Suprapubic skin (tissue), 4 donors: ENCODE data around the gene FSCN2. TPM values are rescaled to one million over a fixed set of nuclear protein-coding genes. Genes with fewer than 3 reads are reported as not detected.

ENCODE experiments used
- DNase-seq, 2 donors: peaks; one replicate each; pipeline ENCODE4 v3.0.0-alpha.2; 2019; ENCODE audit warnings: low spot score in 2 of 2
- H3K27ac ChIP-seq: fragments of 200-600 bp; sonication (generic); one replicate; pipeline ENCODE4 v1.5.1; 2019
- H3K27me3 ChIP-seq: fragments of 200-600 bp; sonication (generic); one replicate; pipeline ENCODE4 v1.5.1; 2019
- H3K36me3 ChIP-seq: fragments of 200-600 bp; sonication (generic); one replicate; pipeline ENCODE4 v1.5.1; 2019
- H3K4me1 ChIP-seq: fragments of 200-600 bp; sonication (generic); one replicate; pipeline ENCODE4 v1.5.1; 2019
- H3K4me3 ChIP-seq: fragments of 200-600 bp; sonication (generic); one replicate; pipeline ENCODE4 v1.5.1; 2019; ENCODE audit warnings: mild to moderate bottlenecking
- H3K9me3 ChIP-seq: fragments of 200-600 bp; sonication (generic); one replicate; pipeline ENCODE4 v1.5.1; 2019
- EP300 ChIP-seq: sonication (generic); formaldehyde crosslinking; IDR thresholded peaks from one replicate; pipeline ENCODE4 v1.6.1; 2017; ENCODE audit warnings: antibody characterized with exemption
- POLR2A ChIP-seq, 2 donors: fragments of 450-650 bp; IDR thresholded peaks; one replicate each; pipeline ENCODE4 v1.6.1; 2017; ENCODE audit warnings: antibody characterized with exemption in 2 of 2, mild to moderate bottlenecking in 2 of 2, moderate library complexity in 2 of 2
- POLR2AphosphoS5 ChIP-seq, 3 donors: sonication (generic); formaldehyde crosslinking; IDR thresholded peaks; one replicate each; pipeline ENCODE4 v1.6.1; 2017; ENCODE audit warnings: antibody characterized with exemption in 3 of 3
- WGBS: methylation state at CpG from one replicate; pipeline ENCODE4 v1.1.5; 2018; 5-methylcytosine and 5-hydroxymethylcytosine counted together
- total RNA-seq, 4 donors: library from RNA; depleted of rRNA; stranded (reverse); fragments of >200 nt; gene quantifications; one replicate each; pipeline ENCODE4 v1.1.0, GENCODE V29; 2016
- TF ChIP-seq, protein P1 (sequence below), 2 donors: fragments of 200-600 bp in 1 of 2; fragments of 450-650 bp in 1 of 2; sonication (generic) in 1 of 2; IDR thresholded peaks; one replicate each; pipeline ENCODE4 v1.5.1; 2016 to 2019; ENCODE audit warnings: antibody characterized with exemption in 2 of 2, mild to moderate bottlenecking in 1 of 2, moderate library complexity in 1 of 2

FSCN2 gene
- total RNA-seq, 4 donors from 2014 or later, result 0.52 to 4.7 (median 3.3) TPM

DNA sequence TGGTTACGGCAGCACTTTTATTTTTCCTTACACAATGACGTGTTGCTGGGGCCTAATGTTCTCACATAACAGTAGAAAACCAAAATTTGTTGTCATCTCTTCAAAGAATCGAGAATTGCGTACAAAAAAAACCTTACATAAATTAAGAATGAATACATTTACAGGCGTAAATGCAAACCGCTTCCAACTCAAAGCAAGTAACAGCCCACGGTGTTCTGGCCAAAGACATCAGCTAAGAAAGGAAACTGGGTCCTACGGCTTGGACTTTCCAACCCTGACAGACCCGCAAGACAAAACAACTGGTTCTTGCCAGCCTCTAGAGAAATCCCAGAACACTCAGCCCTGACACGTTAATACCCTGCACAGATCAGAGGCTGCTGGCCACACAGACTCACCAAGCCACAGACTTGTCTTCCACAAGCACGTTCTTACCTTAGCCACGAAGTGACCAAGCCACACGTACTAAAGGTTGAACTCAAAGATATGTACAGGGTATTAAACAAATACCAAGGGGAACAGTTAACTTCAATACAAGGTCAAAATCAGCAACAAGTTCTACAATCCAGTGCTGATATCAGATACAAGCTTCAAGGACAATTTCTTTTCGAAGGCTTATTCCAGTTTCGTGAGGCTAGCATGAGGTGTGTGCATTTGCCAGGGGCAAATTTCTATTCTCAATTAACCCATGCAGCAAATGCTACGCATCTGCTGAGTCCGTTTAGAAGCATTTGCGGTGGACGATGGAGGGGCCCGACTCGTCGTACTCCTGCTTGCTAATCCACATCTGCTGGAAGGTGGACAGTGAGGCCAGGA, 18.0 kb upstream of the FSCN2 start:
- 2% methylated on average over 15 of the region's 22 CpGs for WGBS
- Histone ChIP-seq H3K36me3 (peaks cover 20% of the 10 kb centered on the region), H3K4me1 (peaks cover 48% of the 10 kb centered on the region), H3K27me3 (no peaks in the 10 kb centered on the region), H3K9me3 (no peaks in the 10 kb centered on the region), H3K27ac (peak overlapping the region; percentile 95), H3K4me3 (peak overlapping the region; percentile 96)
- no peak for TF ChIP-seq POLR2A (IDR thresholded peaks at IDR 0.05)
- TF ChIP-seq POLR2AphosphoS5 (IDR thresholded peaks at IDR 0.05), result no peak
- TF ChIP-seq, protein P1, sequence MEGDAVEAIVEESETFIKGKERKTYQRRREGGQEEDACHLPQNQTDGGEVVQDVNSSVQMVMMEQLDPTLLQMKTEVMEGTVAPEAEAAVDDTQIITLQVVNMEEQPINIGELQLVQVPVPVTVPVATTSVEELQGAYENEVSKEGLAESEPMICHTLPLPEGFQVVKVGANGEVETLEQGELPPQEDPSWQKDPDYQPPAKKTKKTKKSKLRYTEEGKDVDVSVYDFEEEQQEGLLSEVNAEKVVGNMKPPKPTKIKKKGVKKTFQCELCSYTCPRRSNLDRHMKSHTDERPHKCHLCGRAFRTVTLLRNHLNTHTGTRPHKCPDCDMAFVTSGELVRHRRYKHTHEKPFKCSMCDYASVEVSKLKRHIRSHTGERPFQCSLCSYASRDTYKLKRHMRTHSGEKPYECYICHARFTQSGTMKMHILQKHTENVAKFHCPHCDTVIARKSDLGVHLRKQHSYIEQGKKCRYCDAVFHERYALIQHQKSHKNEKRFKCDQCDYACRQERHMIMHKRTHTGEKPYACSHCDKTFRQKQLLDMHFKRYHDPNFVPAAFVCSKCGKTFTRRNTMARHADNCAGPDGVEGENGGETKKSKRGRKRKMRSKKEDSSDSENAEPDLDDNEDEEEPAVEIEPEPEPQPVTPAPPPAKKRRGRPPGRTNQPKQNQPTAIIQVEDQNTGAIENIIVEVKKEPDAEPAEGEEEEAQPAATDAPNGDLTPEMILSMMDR (IDR thresholded peaks at IDR 0.05), result no peak
- TF ChIP-seq EP300, result no peak
- no peak for DNase-seq

DNA sequence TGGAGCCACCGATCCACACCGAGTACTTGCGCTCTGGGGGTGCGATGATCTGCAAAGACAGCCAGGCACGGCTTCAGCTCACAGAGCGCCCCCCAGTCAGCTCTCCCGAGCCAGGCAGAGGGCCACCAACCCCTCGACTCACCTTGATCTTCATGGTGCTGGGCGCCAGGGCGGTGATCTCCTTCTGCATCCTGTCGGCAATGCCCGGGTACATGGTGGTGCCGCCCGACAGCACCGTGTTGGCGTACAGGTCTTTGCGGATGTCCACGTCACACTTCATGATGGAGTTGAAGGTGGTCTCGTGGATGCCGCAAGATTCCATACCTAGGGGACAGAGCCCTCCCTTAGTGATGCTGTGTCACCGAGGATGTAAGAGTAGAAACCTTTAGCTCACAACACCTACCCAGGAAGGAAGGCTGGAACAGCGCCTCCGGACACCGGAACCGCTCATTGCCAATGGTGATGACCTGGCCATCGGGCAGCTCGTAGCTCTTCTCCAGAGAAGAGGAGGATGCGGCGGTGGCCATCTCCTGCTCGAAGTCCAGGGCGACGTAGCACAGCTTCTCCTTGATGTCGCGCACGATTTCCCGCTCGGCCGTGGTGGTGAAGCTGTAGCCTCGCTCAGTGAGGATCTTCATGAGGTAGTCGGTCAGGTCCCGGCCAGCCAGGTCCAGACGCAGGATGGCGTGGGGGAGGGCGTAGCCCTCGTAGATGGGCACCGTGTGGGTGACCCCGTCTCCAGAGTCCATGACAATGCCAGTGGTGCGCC, 17.2 kb upstream of the FSCN2 start:
- no peak for DNase-seq
- TF ChIP-seq EP300 (no peak), POLR2A (IDR thresholded peaks at IDR 0.05) (no peak), POLR2AphosphoS5 (IDR thresholded peaks at IDR 0.05) (peak in 1 of 3 donors; percentile 15)
- Histone ChIP-seq H3K9me3 (no peaks in the 10 kb centered on the region), H3K27ac (peak overlapping the region; percentile 95), H3K4me1 (peaks cover 56% of the 10 kb centered on the region), H3K36me3 (peaks cover 20% of the 10 kb centered on the region), H3K27me3 (no peaks in the 10 kb centered on the region), H3K4me3 (peak overlapping the region; percentile 96)
- WGBS, result 2% methylated on average over 22 of the region's 48 CpGs

GRCh38 chr17:81511554-81511803, 16.7 kb upstream of the FSCN2 start:
- H3K4me3 ChIP-seq, result peak overlapping the region; percentile 96
- peaks cover 20% of the 10 kb centered on the region for H3K36me3 ChIP-seq
- TF ChIP-seq POLR2A (IDR thresholded peaks at IDR 0.05) (no peak), EP300 (no peak), POLR2AphosphoS5 (IDR thresholded peaks at IDR 0.05) (no peak)
- TF ChIP-seq, protein P1 (IDR thresholded peaks at IDR 0.05), result no peak
- peaks cover 61% of the 10 kb centered on the region for H3K4me1 ChIP-seq
- WGBS, result 0% methylated on average over 9 of the region's 9 CpGs
- H3K9me3 ChIP-seq, result no peaks in the 10 kb centered on the region
- no peak for DNase-seq
- H3K27ac ChIP-seq, result peak overlapping the region; percentile 95
- H3K27me3 ChIP-seq, result no peaks in the 10 kb centered on the region

GRCh38 chr17:81511804-81512561, 16.2 kb upstream of the FSCN2 start:
- H3K4me1 ChIP-seq, result peaks cover 66% of the 10 kb centered on the region
- 0% methylated on average over 15 of the region's 62 CpGs for WGBS
- peak overlapping the region; percentile 96 for H3K4me3 ChIP-seq
- TF ChIP-seq EP300 (no peak), POLR2A (IDR thresholded peaks at IDR 0.05) (no peak), POLR2AphosphoS5 (IDR thresholded peaks at IDR 0.05) (no peak)
- TF ChIP-seq, protein P1 (IDR thresholded peaks at IDR 0.05), result no peak
- H3K9me3 ChIP-seq, result no peaks in the 10 kb centered on the region
- peak overlapping the region; percentile 95 for H3K27ac ChIP-seq
- DNase-seq, result no peak
- H3K36me3 ChIP-seq, result peaks cover 20% of the 10 kb centered on the region
- H3K27me3 ChIP-seq, result no peaks in the 10 kb centered on the region

DNA sequence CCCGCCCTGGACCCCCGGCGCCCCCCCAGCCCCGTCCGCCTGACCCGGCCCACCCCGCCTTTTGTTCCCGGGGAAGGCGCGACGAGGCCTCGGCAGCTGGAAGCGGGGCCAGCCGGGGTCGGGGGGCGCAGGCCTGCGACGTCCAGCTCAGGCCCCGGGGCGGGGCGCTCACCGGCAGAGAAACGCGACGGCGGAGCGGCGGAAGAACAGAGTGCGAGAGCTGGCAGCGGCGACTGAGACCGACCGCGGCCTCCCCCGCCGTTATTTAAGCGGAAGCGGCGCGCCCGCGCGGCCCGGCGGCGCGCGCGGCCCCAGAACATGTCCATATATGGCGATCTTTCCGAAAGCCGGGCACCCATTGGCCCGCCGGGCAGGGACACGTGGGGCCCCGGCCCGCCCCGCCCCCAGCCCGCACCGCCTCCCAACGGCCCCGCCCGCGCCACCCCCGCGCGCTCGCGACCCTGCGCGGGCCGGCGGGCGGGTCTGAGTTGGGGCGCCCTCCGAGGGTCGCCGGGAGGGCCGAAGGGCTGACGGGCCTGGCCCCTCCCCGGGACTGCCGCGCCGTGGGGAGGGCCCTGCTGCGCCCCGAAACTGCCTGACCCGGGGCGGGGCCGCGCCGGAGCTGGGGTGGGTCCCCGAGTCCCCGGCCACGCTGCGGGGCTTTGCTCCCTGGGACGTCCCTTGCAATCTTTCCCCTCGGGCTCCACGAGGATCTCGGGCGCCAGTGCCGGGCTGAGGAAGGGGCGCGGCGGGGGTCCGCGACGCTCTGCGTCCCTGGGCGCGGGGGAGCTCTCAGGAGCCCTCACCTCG, 15.4 kb upstream of the FSCN2 start, which contains the start of gene ACTG1:
Gene ACTG1, minus strand, starts transcription at position 238 of the 810 bp plus-strand sequence. CDS start 445 bp downstream, outside the sequence.
- Histone ChIP-seq H3K4me1 (peaks cover 74% of the 10 kb centered on the region), H3K36me3 (peaks cover 20% of the 10 kb centered on the region), H3K27ac (peak within 1 kb of the TSS; percentile 95), H3K4me3 (peak within 1 kb of the TSS; percentile 96), H3K27me3 (no peaks in the 10 kb centered on the region), H3K9me3 (no peaks in the 10 kb centered on the region)
- TF ChIP-seq, protein P1 (IDR thresholded peaks at IDR 0.05), result no peak
- peak; percentile 76 to 94 (median 82) for TF ChIP-seq POLR2AphosphoS5 (IDR thresholded peaks at IDR 0.05)
- TF ChIP-seq EP300, result no peak
- peak; percentile 72 to 96 for TF ChIP-seq POLR2A (IDR thresholded peaks at IDR 0.05)
- WGBS, result no CpG with 5 or more reads among the region's 111 CpGs
- peak; percentile 92 to 97 for DNase-seq
